Osteocyte (in vitro differentiated cells): Measurements from ENCODE around the gene ARID5B. TPM values are rescaled to one million over a fixed set of nuclear protein-coding genes. Genes with fewer than 3 reads are reported as not detected.

Experiments
- DNase-seq: peaks from one replicate; pipeline ENCODE4 v3.0.0; 2021; ENCODE audit warnings: mixed read lengths; ENCODE audit not compliant: unreplicated experiment; ENCODE audit errors: extremely low spot score
- H3K27ac Mint-ChIP-seq: one replicate; pipeline ENCODE4 v1.8.0; 2021; ENCODE audit warnings: mild to moderate bottlenecking, mixed read lengths; ENCODE audit not compliant: unreplicated experiment
- H3K27me3 Mint-ChIP-seq: one replicate; pipeline ENCODE4 v1.8.0; 2021; ENCODE audit warnings: mixed read lengths; ENCODE audit not compliant: unreplicated experiment
- H3K36me3 Mint-ChIP-seq: one replicate; pipeline ENCODE4 v1.8.0; 2021; ENCODE audit warnings: mixed read lengths; ENCODE audit not compliant: unreplicated experiment
- H3K4me1 Mint-ChIP-seq: one replicate; pipeline ENCODE4 v1.8.0; 2021; ENCODE audit warnings: mixed read lengths; ENCODE audit not compliant: unreplicated experiment
- H3K4me3 Mint-ChIP-seq: one replicate; pipeline ENCODE4 v1.8.0; 2021; ENCODE audit warnings: mild to moderate bottlenecking, moderate library complexity, mixed read lengths; ENCODE audit not compliant: unreplicated experiment
- H3K9me3 Mint-ChIP-seq: one replicate; pipeline ENCODE4 v1.8.0; 2021; ENCODE audit warnings: mixed read lengths; ENCODE audit not compliant: unreplicated experiment
- total RNA-seq: library from RNA; stranded (reverse); gene quantifications from 2 replicates; pipeline ENCODE4 v1.2.1, GENCODE V29; 2021
- TF ChIP-seq, protein P1 (sequence below): fragments of 200-600 bp; sonication (generic); IDR thresholded peaks from 2 replicates; pipeline ENCODE4 v1.5.0; 2021; ENCODE audit warnings: antibody characterized with exemption, mild to moderate bottlenecking, moderate library complexity

The ARID5B gene
- total RNA-seq, 1 donor from 2014 or later = 89.4 TPM

GRCh38 chr10:61899069-61899531, 2.4 kb upstream of the ARID5B start:
- no peaks in the 10 kb centered on the region for H3K9me3 Mint-ChIP-seq
- H3K27me3 Mint-ChIP-seq = no peaks in the 10 kb centered on the region
- DNase-seq = no peak
- peak overlapping the region; percentile 99 for H3K27ac Mint-ChIP-seq
- TF ChIP-seq, protein P1, sequence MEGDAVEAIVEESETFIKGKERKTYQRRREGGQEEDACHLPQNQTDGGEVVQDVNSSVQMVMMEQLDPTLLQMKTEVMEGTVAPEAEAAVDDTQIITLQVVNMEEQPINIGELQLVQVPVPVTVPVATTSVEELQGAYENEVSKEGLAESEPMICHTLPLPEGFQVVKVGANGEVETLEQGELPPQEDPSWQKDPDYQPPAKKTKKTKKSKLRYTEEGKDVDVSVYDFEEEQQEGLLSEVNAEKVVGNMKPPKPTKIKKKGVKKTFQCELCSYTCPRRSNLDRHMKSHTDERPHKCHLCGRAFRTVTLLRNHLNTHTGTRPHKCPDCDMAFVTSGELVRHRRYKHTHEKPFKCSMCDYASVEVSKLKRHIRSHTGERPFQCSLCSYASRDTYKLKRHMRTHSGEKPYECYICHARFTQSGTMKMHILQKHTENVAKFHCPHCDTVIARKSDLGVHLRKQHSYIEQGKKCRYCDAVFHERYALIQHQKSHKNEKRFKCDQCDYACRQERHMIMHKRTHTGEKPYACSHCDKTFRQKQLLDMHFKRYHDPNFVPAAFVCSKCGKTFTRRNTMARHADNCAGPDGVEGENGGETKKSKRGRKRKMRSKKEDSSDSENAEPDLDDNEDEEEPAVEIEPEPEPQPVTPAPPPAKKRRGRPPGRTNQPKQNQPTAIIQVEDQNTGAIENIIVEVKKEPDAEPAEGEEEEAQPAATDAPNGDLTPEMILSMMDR = no peak
- no peaks in the 10 kb centered on the region for H3K36me3 Mint-ChIP-seq
- H3K4me3 Mint-ChIP-seq = peak overlapping the region; percentile 91
- H3K4me1 Mint-ChIP-seq = peaks cover 41% of the 10 kb centered on the region

DNA sequence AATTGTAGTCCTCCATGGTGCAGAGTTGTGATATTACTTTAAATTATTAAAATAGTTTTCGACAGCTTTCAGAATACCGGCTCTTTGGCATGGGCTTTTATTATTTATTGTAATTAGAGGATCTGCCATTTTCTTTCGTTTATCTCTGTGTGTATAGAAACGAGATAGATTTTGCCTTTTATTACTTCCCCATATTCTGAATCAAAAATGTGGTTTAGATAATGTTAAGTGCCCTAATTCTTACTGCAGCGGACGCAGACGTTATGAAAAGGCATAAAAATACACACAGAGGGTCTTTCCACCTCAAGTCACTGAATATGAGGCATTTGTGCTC, 1.9 kb upstream of the ARID5B start:
- Mint-ChIP-seq H3K36me3 (no peaks in the 10 kb centered on the region), H3K27me3 (no peaks in the 10 kb centered on the region), H3K27ac (peak overlapping the region; percentile 99), H3K9me3 (no peaks in the 10 kb centered on the region), H3K4me3 (peak overlapping the region; percentile 91), H3K4me1 (peaks cover 46% of the 10 kb centered on the region)
- no peak for DNase-seq
- TF ChIP-seq, protein P1 = no peak

DNA sequence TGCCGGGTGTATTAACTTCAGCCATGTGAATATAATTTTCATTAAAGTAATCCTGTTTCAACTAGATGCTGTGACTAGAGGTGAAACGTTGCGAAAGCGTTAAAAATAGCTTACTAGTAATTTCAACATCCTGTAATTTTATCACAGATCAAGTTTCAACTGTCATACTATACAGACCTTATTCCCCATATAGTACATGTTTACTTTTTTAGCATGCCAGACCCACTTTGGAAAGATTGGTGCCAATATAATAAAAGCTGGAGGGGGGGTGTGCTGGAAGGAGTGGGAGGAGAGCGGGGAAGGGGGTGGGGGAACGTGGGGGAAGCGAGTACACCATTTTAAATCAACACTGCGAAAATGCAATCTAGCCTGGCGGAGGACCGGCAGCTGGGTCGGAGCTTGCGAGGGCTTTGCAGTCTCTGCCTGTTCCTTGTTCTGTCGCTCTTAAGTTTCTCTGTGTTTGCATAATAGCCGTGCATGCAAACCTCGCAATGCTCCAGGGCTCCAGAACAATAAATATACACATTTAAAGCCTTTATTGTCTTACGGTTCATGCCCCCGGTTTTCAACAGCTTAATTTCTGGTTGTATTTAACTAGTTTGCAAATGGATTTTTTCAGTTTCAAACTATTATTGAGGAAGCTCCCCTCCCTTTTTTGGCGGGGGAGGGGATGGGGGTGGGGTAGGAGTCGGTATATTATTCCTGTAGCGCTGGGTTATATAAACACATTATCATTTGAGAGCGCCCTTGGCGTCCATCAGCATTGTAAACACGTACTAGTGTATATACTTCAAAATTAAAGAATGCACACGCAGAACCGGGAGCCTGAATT, 1.3 kb upstream of the ARID5B start:
- H3K36me3 Mint-ChIP-seq = no peaks in the 10 kb centered on the region

DNA sequence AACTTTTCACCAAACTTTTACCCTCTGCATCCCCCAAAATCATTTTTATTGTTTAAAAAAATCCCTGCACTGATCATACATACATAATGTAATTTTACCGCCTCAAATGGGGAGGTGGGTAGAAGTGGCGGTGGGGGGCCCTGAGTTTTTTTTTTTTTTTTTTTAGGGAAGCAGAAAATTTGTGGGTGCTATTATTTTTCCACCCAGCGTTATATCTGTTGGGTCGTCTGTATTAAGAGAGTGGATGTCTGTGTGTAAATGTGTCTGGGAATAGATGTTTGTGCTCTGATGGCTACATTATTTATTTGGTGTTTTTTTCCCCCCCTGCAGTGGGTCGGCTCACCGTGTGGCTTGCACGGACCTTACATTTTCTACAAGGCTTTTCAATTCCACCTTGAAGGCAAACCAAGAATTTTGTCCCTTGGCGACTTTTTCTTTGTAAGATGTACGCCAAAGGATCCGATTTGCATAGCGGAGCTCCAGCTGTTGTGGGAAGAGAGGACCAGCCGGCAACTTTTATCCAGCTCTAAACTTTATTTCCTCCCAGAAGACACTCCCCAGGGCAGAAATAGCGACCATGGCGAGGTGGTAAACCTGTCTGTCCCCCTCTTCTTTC, 438 bp downstream of the ARID5B start:
- no peaks in the 10 kb centered on the region for H3K9me3 Mint-ChIP-seq
- peak overlapping the region; percentile 91 for H3K4me3 Mint-ChIP-seq
- TF ChIP-seq, protein P1 = no peak
- H3K27ac Mint-ChIP-seq = peak overlapping the region; percentile 99
- H3K27me3 Mint-ChIP-seq = no peaks in the 10 kb centered on the region
- no peaks in the 10 kb centered on the region for H3K36me3 Mint-ChIP-seq
- no peak for DNase-seq
- H3K4me1 Mint-ChIP-seq = peaks cover 45% of the 10 kb centered on the region

More for the DNA sequence above, 1.3 kb upstream of the ARID5B start:
- peak overlapping the region; percentile 91 for H3K4me3 Mint-ChIP-seq
- H3K4me1 Mint-ChIP-seq = peaks cover 51% of the 10 kb centered on the region
- TF ChIP-seq, protein P1 = no peak
- DNase-seq = no peak
- no peaks in the 10 kb centered on the region for H3K9me3 Mint-ChIP-seq
- peak overlapping the region; percentile 99 for H3K27ac Mint-ChIP-seq
- H3K27me3 Mint-ChIP-seq = no peaks in the 10 kb centered on the region

DNA sequence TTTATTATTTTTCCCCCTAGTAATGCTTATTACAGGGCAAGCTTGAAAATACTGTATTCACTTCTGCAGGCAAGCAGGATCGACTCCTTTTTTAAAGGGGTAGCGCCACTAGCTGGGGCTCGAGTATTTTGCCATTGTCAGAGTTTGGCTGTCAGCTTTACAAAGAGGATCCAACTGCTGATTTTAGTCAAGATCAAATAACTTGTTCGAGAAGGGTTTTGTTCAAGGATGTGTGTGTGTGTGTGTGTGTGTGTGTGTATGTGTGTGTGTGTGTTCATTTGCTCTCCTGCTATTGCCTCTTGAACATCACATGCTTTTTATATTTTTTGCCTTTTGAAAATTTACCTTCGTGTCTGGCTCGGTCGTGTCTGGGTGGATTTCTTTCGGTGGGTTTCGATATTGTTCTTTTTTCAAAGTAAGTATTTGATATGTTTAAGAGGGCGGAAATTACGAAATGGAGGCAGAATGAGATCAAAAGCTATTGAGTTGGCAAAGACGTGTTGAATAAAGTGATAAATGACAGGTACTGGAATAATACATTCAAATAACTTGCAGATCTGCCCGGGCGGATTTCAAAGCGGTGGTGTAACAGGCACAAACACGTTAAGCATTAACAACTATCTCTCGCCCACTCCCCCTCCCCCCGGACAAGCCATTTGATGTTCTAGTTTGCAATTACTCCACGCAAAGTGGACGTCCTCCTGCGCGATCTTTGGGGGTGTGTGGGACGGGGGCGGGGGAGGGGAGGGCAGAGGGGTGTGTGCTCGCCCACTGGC, 1.1 kb downstream of the ARID5B start:
- TF ChIP-seq, protein P1 = peak; percentile 54
- DNase-seq = no peak
- Mint-ChIP-seq H3K4me3 (peak overlapping the region; percentile 91), H3K4me1 (peaks cover 40% of the 10 kb centered on the region), H3K27me3 (no peaks in the 10 kb centered on the region), H3K9me3 (no peaks in the 10 kb centered on the region), H3K27ac (peak overlapping the region; percentile 99), H3K36me3 (no peaks in the 10 kb centered on the region)
